ENCODE data around the gene BTBD6.

BTBD6 gene

DNA sequence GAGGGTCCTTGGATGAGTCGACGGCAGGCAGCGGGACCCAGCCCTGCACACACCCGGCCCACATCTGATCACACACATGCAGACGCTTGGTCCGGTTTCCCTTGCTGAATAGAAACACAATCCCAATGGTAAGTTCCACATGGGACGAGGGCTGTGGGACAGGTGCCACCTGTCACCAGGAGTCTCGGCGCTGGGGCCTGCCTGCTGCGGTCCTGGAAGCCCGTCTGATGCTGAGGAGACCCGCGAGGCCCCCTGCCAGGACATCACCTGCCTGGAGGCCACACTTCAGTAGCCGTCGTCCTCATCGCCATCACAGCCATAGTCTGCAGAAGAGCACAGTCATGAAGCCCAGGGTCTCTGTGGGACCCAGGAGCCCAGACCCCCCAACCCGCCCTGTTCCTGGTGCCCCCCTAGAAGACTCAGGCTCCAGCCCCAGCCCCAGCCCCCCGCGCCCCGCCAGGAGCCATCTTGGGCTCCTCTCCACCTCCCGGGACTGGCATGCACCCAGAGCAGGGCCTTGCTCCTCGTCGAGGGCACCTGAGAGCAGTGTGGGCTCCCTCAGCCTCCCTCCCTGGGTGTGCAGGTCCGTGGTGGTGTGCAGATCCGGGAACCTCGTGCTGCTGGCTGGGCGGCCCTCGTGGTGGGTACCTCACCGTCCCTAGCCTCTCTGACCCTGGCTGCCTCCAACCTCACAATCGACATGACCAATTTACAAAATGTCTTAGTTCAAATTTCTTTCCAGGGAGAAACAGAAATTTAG is 37.9 kb upstream of the BTBD6 start:
- TF ChIP-seq, protein P1, sequence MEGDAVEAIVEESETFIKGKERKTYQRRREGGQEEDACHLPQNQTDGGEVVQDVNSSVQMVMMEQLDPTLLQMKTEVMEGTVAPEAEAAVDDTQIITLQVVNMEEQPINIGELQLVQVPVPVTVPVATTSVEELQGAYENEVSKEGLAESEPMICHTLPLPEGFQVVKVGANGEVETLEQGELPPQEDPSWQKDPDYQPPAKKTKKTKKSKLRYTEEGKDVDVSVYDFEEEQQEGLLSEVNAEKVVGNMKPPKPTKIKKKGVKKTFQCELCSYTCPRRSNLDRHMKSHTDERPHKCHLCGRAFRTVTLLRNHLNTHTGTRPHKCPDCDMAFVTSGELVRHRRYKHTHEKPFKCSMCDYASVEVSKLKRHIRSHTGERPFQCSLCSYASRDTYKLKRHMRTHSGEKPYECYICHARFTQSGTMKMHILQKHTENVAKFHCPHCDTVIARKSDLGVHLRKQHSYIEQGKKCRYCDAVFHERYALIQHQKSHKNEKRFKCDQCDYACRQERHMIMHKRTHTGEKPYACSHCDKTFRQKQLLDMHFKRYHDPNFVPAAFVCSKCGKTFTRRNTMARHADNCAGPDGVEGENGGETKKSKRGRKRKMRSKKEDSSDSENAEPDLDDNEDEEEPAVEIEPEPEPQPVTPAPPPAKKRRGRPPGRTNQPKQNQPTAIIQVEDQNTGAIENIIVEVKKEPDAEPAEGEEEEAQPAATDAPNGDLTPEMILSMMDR (IDR thresholded peaks at IDR 0.05; ENCODE audit: borderline replicate concordance, control extremely low read depth, extremely low read depth, insufficient read depth, missing control alignments) = no peak
- no peak for DNase-seq (ENCODE audit: low spot score)
- in situ Hi-C loops (cut with MboI; ENCODE audit: low sequenced_read_pairs, unreplicated experiment) = no loop called here

DNA sequence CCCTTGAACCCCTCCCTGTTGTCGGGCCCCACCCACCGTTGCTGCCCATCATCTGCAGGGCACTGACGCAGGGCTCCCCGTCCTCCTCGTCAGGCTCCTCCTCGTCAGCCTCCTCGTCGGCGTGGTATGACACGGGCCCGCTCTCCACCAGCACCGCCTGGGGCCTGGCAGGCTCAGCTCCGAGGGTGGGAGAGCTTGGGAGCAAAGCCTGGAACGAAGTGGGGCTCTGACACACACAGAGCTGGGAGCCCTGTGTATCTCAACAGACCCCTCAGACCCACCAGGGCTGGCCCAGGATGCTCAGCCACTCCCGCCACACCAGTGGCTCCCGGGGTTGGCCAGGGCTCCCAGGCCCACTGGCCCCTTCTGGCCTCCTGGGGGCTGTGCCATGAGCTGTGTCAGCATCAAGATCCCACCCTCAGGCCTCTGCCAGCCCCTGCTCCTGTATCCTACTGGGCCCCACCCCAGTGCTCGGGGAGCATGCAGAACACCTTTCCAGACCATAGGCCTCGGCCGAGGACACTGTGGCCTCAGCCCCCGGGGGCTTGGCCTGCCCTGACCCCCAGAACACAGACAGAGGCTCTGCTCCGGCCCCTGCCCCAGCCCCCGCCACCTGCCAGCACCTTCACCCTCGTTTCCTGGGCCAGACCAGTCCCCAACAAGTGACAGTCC is 37.1 kb upstream of the BTBD6 start:
- TF ChIP-seq, protein P1 (IDR thresholded peaks at IDR 0.05; ENCODE audit: borderline replicate concordance, control extremely low read depth, extremely low read depth, insufficient read depth, missing control alignments) = no peak
- in situ Hi-C loops (cut with MboI; ENCODE audit: low sequenced_read_pairs, unreplicated experiment) = no loop called here
- no peak for DNase-seq (ENCODE audit: low spot score)

DNA sequence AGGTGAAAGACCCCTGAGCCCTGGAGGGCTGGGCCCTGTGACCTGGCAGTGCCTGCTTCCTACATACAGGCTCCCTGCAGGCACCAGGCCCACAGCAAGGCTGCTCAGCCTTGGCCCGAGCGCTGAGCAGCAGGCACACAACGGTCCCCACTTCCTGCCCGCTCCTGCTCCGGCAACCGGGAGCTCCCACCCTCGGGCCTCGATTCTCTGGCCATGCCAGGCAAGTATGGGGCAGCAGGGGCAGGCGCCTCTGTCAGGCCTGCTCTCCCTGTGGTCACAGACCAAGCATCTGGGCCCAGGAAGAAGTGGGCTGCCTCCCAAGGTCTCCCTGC is 36.6 kb upstream of the BTBD6 start:
- in situ Hi-C loops (cut with MboI; ENCODE audit: low sequenced_read_pairs, unreplicated experiment) = no loop called here
- TF ChIP-seq, protein P1 (IDR thresholded peaks at IDR 0.05; ENCODE audit: borderline replicate concordance, control extremely low read depth, extremely low read depth, insufficient read depth, missing control alignments) = no peak
- DNase-seq (ENCODE audit: low spot score) = no peak

DNA sequence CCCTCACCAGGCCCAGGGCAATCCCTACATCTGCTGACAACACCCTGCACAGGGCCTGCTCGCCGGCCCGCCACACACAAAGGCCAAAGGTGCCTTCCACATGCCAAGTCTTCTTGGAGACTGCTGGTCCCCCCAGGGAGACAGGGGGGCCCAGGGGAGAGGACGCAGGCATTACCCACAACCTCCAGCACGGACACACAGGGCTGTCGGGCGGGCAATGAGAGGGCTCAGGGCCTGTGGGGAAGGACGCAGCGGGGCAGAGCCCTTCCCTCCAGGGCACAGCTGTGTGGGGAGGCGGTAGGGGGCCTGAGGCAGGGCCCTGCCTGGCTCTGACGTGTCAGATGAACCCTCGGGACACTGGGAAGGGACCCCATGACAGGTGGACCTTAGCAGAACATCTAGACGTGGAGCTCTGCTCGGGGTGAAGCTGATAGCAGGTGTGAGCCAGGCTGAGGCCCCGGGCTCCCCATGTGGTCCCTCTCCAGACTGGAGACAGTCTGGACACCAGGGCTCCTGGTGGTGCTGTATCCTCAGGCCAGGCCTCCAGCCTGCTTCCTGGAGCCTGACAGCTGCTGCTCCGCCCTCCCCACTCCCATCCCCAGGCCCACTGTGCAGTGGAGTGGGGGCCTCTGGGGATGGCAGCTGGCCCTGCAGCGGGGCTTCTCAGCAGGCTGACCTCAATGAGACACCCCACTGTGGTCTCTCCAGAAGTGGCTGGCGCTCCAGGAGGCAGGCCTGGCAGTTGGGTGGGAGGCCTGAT is 35.6 kb upstream of the BTBD6 start:
- in situ Hi-C loops (cut with MboI; ENCODE audit: low sequenced_read_pairs, unreplicated experiment) = no loop called here
- DNase-seq (ENCODE audit: low spot score) = no peak

DNA sequence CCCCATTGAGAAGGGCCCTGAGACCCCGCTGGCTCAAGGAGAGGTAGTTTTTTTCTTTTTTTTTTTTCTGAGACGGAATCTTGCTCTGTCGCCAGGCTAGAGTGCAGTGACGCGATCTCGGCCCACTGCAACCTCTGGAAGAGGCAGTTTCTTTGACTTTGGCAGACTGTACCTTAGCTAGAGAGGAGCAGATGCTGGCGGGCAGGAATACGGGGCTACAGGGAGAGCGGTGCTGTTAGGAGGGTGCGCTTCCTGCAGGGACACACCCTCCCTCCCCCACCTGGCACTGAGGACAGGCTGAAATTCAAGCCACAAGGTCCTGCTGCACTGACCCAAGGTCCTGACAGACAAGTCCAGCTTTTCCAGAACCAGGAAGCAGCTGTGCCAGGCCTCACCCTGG is 35.0 kb upstream of the BTBD6 start:
- DNase-seq (ENCODE audit: low spot score) = no peak
- in situ Hi-C loops (cut with MboI; ENCODE audit: low sequenced_read_pairs, unreplicated experiment) = no loop called here
- TF ChIP-seq, protein P1 (IDR thresholded peaks at IDR 0.05; ENCODE audit: borderline replicate concordance, control extremely low read depth, extremely low read depth, insufficient read depth, missing control alignments) = no peak

More for the DNA sequence above, 35.6 kb upstream of the BTBD6 start:
- TF ChIP-seq, protein P1 (IDR thresholded peaks at IDR 0.05; ENCODE audit: borderline replicate concordance, control extremely low read depth, extremely low read depth, insufficient read depth, missing control alignments) = no peak

DNA sequence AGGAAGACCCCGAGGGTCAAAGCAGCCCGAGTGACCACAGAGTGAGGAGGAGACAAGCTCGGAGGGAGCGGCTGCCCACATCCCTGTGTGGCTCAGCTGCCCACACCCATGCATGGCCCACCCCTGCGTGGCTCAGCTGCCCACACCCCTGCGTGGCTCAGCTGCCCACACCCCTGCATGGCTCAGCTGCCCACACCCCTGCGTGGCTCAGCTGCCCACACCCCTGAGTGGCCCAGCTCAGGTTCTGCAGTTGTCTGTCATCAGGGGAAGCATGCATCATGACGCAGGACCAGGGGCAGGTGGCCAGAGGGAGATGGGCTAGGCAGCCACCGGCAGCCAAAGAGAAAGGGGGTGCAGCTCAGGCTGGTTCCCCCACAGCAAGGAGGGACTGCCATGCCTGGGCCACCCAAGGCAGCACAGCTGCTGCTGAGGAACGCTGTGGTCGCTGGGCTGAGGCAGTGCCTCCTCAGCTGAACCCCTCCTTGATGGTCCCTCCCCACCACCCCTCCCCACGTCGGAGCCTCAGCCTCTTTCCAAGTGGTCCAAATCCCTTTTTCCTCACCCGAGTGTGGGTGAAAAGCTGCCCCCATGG is 33.9 kb upstream of the BTBD6 start:
- TF ChIP-seq, protein P1 (IDR thresholded peaks at IDR 0.05; ENCODE audit: borderline replicate concordance, control extremely low read depth, extremely low read depth, insufficient read depth, missing control alignments) = no peak
- in situ Hi-C loops (cut with MboI; ENCODE audit: low sequenced_read_pairs, unreplicated experiment) = no loop called here
- no peak for DNase-seq (ENCODE audit: low spot score)
